Measurements from ENCODE around the gene TEX29.

DNA sequence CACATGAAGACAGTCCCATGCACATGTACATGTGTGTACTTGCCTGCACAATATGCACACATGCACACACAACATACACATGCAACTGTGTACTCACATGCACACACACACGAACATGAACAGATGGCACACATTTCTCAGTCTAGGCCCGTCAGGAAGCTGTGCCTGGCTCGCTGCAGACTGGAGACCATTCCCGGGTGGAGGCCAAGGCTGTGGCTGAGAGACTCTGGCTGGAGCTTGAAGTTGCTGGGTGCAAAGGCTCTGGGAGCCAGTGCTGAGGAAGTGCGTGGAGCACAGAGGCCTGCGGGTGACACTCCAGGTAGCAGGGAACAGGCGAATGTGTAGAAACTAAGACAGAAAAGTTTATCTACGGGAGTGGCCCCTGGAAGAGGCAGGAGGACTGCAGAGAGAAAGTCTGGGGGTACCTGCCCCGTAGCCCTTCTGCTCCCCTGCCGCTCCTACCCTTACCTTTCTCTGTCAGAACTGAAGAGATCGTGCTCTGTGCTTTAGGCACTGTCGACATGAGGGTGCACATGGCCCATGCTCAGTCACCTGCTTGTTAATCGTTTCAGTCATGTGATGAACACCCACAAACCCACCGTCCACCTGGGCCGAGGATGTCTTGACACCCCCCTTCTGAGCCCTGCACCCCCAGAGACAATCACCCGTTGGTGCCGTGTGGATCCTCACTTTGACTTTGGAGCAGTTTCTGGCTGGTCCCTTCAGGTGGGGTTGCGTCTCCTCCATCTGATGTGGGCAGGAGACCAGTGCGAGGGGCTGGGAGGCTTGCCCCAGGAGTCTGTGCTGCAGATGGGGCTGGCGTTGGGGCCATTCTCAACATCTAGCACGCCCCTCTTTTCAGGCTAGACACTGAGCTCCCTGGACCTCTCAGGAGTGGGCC, 69.4 kb downstream of the TEX29 start:
- TF ChIP-seq, protein P1, sequence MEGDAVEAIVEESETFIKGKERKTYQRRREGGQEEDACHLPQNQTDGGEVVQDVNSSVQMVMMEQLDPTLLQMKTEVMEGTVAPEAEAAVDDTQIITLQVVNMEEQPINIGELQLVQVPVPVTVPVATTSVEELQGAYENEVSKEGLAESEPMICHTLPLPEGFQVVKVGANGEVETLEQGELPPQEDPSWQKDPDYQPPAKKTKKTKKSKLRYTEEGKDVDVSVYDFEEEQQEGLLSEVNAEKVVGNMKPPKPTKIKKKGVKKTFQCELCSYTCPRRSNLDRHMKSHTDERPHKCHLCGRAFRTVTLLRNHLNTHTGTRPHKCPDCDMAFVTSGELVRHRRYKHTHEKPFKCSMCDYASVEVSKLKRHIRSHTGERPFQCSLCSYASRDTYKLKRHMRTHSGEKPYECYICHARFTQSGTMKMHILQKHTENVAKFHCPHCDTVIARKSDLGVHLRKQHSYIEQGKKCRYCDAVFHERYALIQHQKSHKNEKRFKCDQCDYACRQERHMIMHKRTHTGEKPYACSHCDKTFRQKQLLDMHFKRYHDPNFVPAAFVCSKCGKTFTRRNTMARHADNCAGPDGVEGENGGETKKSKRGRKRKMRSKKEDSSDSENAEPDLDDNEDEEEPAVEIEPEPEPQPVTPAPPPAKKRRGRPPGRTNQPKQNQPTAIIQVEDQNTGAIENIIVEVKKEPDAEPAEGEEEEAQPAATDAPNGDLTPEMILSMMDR (IDR thresholded peaks at IDR 0.05) = no peak
- TF ChIP-seq POLR2AphosphoS5 (IDR thresholded peaks at IDR 0.05; ENCODE audit: insufficient read depth in 1 of 2, low read depth in 1 of 2) (no peak), POLR2A (IDR thresholded peaks at IDR 0.05) (no peak)
